Testis (tissue), 2 donors: ENCODE data around the gene WNT2B.

Experiments
- POLR2A ChIP-seq: fragments of 450-650 bp; IDR thresholded peaks from one replicate; pipeline ENCODE4 v1.6.1; 2017; ENCODE audit warnings: antibody characterized with exemption, mild to moderate bottlenecking, moderate library complexity
- TF ChIP-seq, protein P1 (sequence below), 3 experiments: fragments of 450-650 bp in 2 of 3; fragments of 200-600 bp in 1 of 3; sonication (generic) in 1 of 3; IDR thresholded peaks; one replicate each; pipeline ENCODE4 v1.5.1; 2016 to 2019; ENCODE audit warnings: antibody characterized with exemption in 3 of 3, mild to moderate bottlenecking in 2 of 3, moderate library complexity in 1 of 3

DNA sequence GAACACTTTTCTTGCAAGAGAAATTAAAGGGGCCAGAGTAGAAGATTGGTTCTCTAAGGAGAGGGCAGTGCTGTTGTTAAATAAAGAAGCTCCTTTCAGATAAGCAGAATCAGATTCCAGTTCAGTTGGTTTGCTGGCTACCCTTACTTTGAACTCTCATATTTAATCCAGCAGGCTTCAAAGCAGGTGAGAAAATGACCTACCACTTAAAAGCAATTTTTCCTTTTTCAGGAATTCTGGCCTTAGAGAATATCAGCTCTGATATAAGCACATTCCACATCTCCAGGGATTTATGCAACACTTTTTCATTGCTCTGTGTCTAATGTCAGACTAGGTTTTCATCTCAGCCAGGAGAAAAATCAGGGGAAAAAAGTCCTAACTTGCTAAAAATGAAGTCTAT is 28.7 kb downstream of the WNT2B start:
- TF ChIP-seq, protein P1, sequence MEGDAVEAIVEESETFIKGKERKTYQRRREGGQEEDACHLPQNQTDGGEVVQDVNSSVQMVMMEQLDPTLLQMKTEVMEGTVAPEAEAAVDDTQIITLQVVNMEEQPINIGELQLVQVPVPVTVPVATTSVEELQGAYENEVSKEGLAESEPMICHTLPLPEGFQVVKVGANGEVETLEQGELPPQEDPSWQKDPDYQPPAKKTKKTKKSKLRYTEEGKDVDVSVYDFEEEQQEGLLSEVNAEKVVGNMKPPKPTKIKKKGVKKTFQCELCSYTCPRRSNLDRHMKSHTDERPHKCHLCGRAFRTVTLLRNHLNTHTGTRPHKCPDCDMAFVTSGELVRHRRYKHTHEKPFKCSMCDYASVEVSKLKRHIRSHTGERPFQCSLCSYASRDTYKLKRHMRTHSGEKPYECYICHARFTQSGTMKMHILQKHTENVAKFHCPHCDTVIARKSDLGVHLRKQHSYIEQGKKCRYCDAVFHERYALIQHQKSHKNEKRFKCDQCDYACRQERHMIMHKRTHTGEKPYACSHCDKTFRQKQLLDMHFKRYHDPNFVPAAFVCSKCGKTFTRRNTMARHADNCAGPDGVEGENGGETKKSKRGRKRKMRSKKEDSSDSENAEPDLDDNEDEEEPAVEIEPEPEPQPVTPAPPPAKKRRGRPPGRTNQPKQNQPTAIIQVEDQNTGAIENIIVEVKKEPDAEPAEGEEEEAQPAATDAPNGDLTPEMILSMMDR (IDR thresholded peaks at IDR 0.05) = no peak
- no peak for TF ChIP-seq POLR2A
